Peyer's patch (tissue), 4 donors: ENCODE results near the gene HRH4.

Experiments used
- CTCF ChIP-seq, 6 experiments: fragments of 450-650 bp in 4 of 6; fragments of 200-600 bp in 2 of 6; sonication (generic) in 1 of 6; IDR thresholded peaks; one replicate each; pipeline ENCODE4 v1.5.1; 2017 to 2019; ENCODE audit warnings: antibody characterized with exemption in 6 of 6, mild to moderate bottlenecking in 3 of 6, moderate library complexity in 1 of 6
- POLR2A ChIP-seq, 2 donors: fragments of 450-650 bp; IDR thresholded peaks; one replicate each; pipeline ENCODE4 v1.5.1; 2017; ENCODE audit warnings: antibody characterized with exemption in 2 of 2, mild to moderate bottlenecking in 2 of 2, moderate library complexity in 2 of 2

- TF ChIP-seq CTCF (IDR thresholded peaks at IDR 0.05), result no peak
- no peak for TF ChIP-seq POLR2A (IDR thresholded peaks at IDR 0.05)
Measured at GRCh38 chr18:24421831-24422230, 38.6 kb upstream of the HRH4 start.
